Measurements from ENCODE around the gene STING1. TPM values are rescaled to one million over a fixed set of nuclear protein-coding genes. Genes with fewer than 3 reads are reported as not detected.

STING1 gene
- polyA plus RNA-seq, 1 donor (not counting 4 experiments of a cell fraction or from before 2014, with no cell fraction given): 25.2 TPM

GRCh38 chr5:139514486-139514856 is 31.9 kb upstream of the STING1 start:
- Histone ChIP-seq H2AFZ (ENCODE audit: control insufficient read depth, low read length) (no peak overlapping the region), H3K9ac (ENCODE audit: control insufficient read depth, extremely low read depth, insufficient read depth, low read length) (no peak overlapping the region), H3K9me1 (ENCODE audit: control insufficient read depth, extremely low read depth, insufficient read depth, low read length) (no peaks in the 10 kb centered on the region), H3K4me3 (ENCODE audit: control insufficient read depth in 2 of 3, extremely low read depth in 1 of 3, insufficient read depth in 2 of 3, low read depth in 1 of 3, low read length in 3 of 3) (no peak overlapping the region), H3K27me3 (ENCODE audit: control insufficient read depth, extremely low read depth, insufficient read depth, low read length) (no peaks in the 10 kb centered on the region), H3K79me2 (ENCODE audit: control insufficient read depth, insufficient read depth, low read length) (no peaks in the 10 kb centered on the region), H3K36me3 (ENCODE audit: control insufficient read depth in 2 of 2, extremely low read depth in 1 of 2, insufficient read depth in 2 of 2, low read length in 2 of 2) (no peaks in the 10 kb centered on the region), H4K20me1 (ENCODE audit: control insufficient read depth, extremely low read depth, insufficient read depth, low read length) (no peaks in the 10 kb centered on the region), H3K27ac (ENCODE audit: control insufficient read depth, insufficient read depth, low read length) (no peak overlapping the region), H3K4me2 (ENCODE audit: control insufficient read depth, extremely low read depth, insufficient read depth, low read depth, low read length) (no peak overlapping the region), H3K4me1 (ENCODE audit: control insufficient read depth, extremely low read depth, insufficient read depth, low read length) (peaks cover 11% of the 10 kb centered on the region), H3K9me3 (ENCODE audit: control insufficient read depth, low read depth, low read length) (no peaks in the 10 kb centered on the region)
- TF ChIP-seq CTCF (optimal IDR thresholded peaks at IDR 0.05 in 1 of 3, IDR thresholded peaks at IDR 0.05 in 1 of 3, conservative IDR thresholded peaks at IDR 0.05 in 1 of 3; ENCODE audit: extremely low read depth in 1 of 3, insufficient read depth in 2 of 3, low read length in 3 of 3) (no peak), EZH2 (IDR thresholded peaks at IDR 0.05; ENCODE audit: low read length) (no peak)
- dilution Hi-C loops (cut with MboI; ENCODE audit: extremely low pct_ligation_motif_present, low sequenced_read_pairs): no loop called here
- DNase-seq (ENCODE audit: low read depth, low spot score): no peak
- FAIRE-seq: no peak

- H3K79me2 ChIP-seq (ENCODE audit: control insufficient read depth, insufficient read depth, low read length): no peaks in the 10 kb centered on the region
- no peak overlapping the region for H3K27ac ChIP-seq (ENCODE audit: control insufficient read depth, insufficient read depth, low read length)
- no peak overlapping the region for H3K9ac ChIP-seq (ENCODE audit: control insufficient read depth, extremely low read depth, insufficient read depth, low read length)
- no peaks in the 10 kb centered on the region for H3K9me3 ChIP-seq (ENCODE audit: control insufficient read depth, low read depth, low read length)
- no peak for FAIRE-seq
- dilution Hi-C loops (cut with MboI; ENCODE audit: extremely low pct_ligation_motif_present, low sequenced_read_pairs): no loop called here
- no peak overlapping the region for H2AFZ ChIP-seq (ENCODE audit: control insufficient read depth, low read length)
- no peak for DNase-seq (ENCODE audit: low read depth, low spot score)
- no peaks in the 10 kb centered on the region for H3K27me3 ChIP-seq (ENCODE audit: control insufficient read depth, extremely low read depth, insufficient read depth, low read length)
- H3K4me1 ChIP-seq (ENCODE audit: control insufficient read depth, extremely low read depth, insufficient read depth, low read length): peaks cover 11% of the 10 kb centered on the region
- no peak overlapping the region for H3K4me2 ChIP-seq (ENCODE audit: control insufficient read depth, extremely low read depth, insufficient read depth, low read depth, low read length)
- TF ChIP-seq EZH2 (IDR thresholded peaks at IDR 0.05; ENCODE audit: low read length) (no peak), CTCF (optimal IDR thresholded peaks at IDR 0.05 in 1 of 3, IDR thresholded peaks at IDR 0.05 in 1 of 3, conservative IDR thresholded peaks at IDR 0.05 in 1 of 3; ENCODE audit: extremely low read depth in 1 of 3, insufficient read depth in 2 of 3, low read length in 3 of 3) (no peak)
- no peaks in the 10 kb centered on the region for H4K20me1 ChIP-seq (ENCODE audit: control insufficient read depth, extremely low read depth, insufficient read depth, low read length)
- no peaks in the 10 kb centered on the region for H3K9me1 ChIP-seq (ENCODE audit: control insufficient read depth, extremely low read depth, insufficient read depth, low read length)
- H3K4me3 ChIP-seq (ENCODE audit: control insufficient read depth in 2 of 3, extremely low read depth in 1 of 3, insufficient read depth in 2 of 3, low read depth in 1 of 3, low read length in 3 of 3): no peak overlapping the region
- no peaks in the 10 kb centered on the region for H3K36me3 ChIP-seq (ENCODE audit: control insufficient read depth in 2 of 2, extremely low read depth in 1 of 2, insufficient read depth in 2 of 2, low read length in 2 of 2)
These were observed 31.4 kb upstream of the STING1 start for GRCh38 chr5:139513852-139514485.
